GM23338 (cell line): ENCODE results near the gene PCSK4. TPM values are rescaled to one million over a fixed set of nuclear protein-coding genes. Genes with fewer than 3 reads are reported as not detected.

Experiments used
- ATAC-seq: fragments of 200-7000 bp; cut with Tn5 transposase; 3 replicates; pipeline ENCODE4 v1.9.1; 2020
- DNase-seq: peaks from one replicate; pipeline ENCODE4 v3.0.0-alpha.2; 2015; ENCODE audit warnings: low spot score
- H2AFZ ChIP-seq: fragments of 200-600 bp; sonication (generic); 2 replicates; pipeline ENCODE4 v1.8.0; 2016; ENCODE audit warnings: antibody characterized with exemption, mild to moderate bottlenecking, moderate library complexity
- H3F3A ChIP-seq: fragments of 200-600 bp; sonication (generic); replicated peaks from 2 replicates; pipeline ENCODE4 v1.8.0; 2017; ENCODE audit warnings: antibody characterized with exemption, mixed run types, low read depth
- H3K27ac ChIP-seq: fragments of 200-600 bp; sonication (generic); 2 replicates; pipeline ENCODE4 v1.6.1; 2016; ENCODE audit warnings: low read depth
- H3K27me3 ChIP-seq: fragments of 200-600 bp; sonication (generic); 2 replicates; pipeline ENCODE4 v1.8.0; 2016; ENCODE audit warnings: mild to moderate bottlenecking, mixed run types, moderate library complexity; ENCODE audit not compliant: insufficient read depth
- H3K36me3 ChIP-seq: fragments of 200-600 bp; sonication (generic); 2 replicates; pipeline ENCODE4 v1.8.0; 2016; ENCODE audit warnings: mild to moderate bottlenecking; ENCODE audit not compliant: insufficient read depth
- H3K4me1 ChIP-seq: fragments of 200-600 bp; sonication (generic); 2 replicates; pipeline ENCODE4 v1.8.0; 2016; ENCODE audit warnings: mild to moderate bottlenecking, moderate library complexity; ENCODE audit not compliant: insufficient read depth
- H3K4me2 ChIP-seq: fragments of 200-600 bp; sonication (generic); 2 replicates; pipeline ENCODE4 v1.7.1; 2017; ENCODE audit warnings: mixed run types
- H3K4me3 ChIP-seq: fragments of 200-600 bp; sonication (generic); 2 replicates; pipeline ENCODE4 v1.6.1; 2016; ENCODE audit warnings: mixed run types
- H3K79me2 ChIP-seq: fragments of 200-600 bp; sonication (generic); replicated peaks from 2 replicates; pipeline ENCODE4 v1.8.0; 2017; ENCODE audit warnings: mild to moderate bottlenecking; ENCODE audit not compliant: insufficient read depth
- H3K9me2 ChIP-seq: fragments of 200-600 bp; sonication (generic); 2 replicates; pipeline ENCODE4 v1.8.0; 2017; ENCODE audit not compliant: insufficient read depth
- H4K20me1 ChIP-seq: fragments of 200-600 bp; sonication (generic); replicated peaks from 2 replicates; pipeline ENCODE4 v1.8.0; 2017; ENCODE audit warnings: mild to moderate bottlenecking; ENCODE audit not compliant: insufficient read depth
- H3K27ac Mint-ChIP-seq: 2 replicates; pipeline ENCODE4 v1.8.0; 2020; ENCODE audit warnings: inconsistent platforms, mild to moderate bottlenecking, moderate library complexity, mixed read lengths
- H3K27me3 Mint-ChIP-seq: 3 replicates; pipeline ENCODE4 v1.8.0; 2022; ENCODE audit warnings: low read depth, mild to moderate bottlenecking, moderate library complexity, mixed read lengths, inconsistent platforms; ENCODE audit not compliant: insufficient read depth, poor library complexity
- H3K36me3 Mint-ChIP-seq: 3 replicates; pipeline ENCODE4 v1.8.0; 2021; ENCODE audit warnings: low read depth, mild to moderate bottlenecking, inconsistent platforms, moderate library complexity, mixed read lengths
- H3K4me1 Mint-ChIP-seq: 3 replicates; pipeline ENCODE4 v1.8.0; 2020; ENCODE audit warnings: mild to moderate bottlenecking, inconsistent platforms, mixed read lengths
- H3K4me3 Mint-ChIP-seq: 3 replicates; pipeline ENCODE4 v1.8.0; 2021; ENCODE audit warnings: moderate library complexity, mild to moderate bottlenecking, inconsistent platforms, mixed read lengths
- H3K9me3 Mint-ChIP-seq: 3 replicates; pipeline ENCODE4 v1.8.0; 2020; ENCODE audit warnings: moderate library complexity, mild to moderate bottlenecking, inconsistent platforms, mixed read lengths
- CREB1 ChIP-seq: fragments of 250-450 bp; sonication (Bioruptor Pico); IDR thresholded peaks from 2 replicates; pipeline ENCODE4 v1.5.0; 2020; ENCODE audit warnings: low read depth, mild to moderate bottlenecking, moderate library complexity
- EZH2 ChIP-seq: fragments of 200-600 bp; sonication (generic); IDR thresholded peaks from one replicate; pipeline ENCODE4 v1.8.0; 2017; ENCODE audit warnings: antibody characterized with exemption, mild to moderate bottlenecking, low read depth; ENCODE audit not compliant: unreplicated experiment
- EZH2phosphoT487 ChIP-seq: fragments of 200-600 bp; sonication (generic); IDR thresholded peaks from one replicate; pipeline ENCODE4 v1.8.1; 2018; ENCODE audit warnings: antibody characterized with exemption; ENCODE audit not compliant: unreplicated experiment
- JUNB ChIP-seq: IDR thresholded peaks from one replicate; pipeline ENCODE4 v1.6.1; 2016; ENCODE audit warnings: antibody characterized with exemption; ENCODE audit not compliant: unreplicated experiment
- NANOG ChIP-seq: IDR thresholded peaks from 2 replicates; pipeline ENCODE4 v1.6.1; 2016; ENCODE audit warnings: antibody characterized with exemption, borderline replicate concordance
- POLR2AphosphoS5 ChIP-seq: IDR thresholded peaks from 2 replicates; pipeline ENCODE4 v1.6.1; 2016; ENCODE audit warnings: antibody characterized with exemption, low read depth
- STAT1 ChIP-seq: IDR thresholded peaks from one replicate; pipeline ENCODE4 v1.6.1; 2016; ENCODE audit warnings: antibody characterized with exemption; ENCODE audit not compliant: unreplicated experiment
- ZNF114 ChIP-seq: fragments of 250-450 bp; sonication (Bioruptor Pico); IDR thresholded peaks from 2 replicates; pipeline ENCODE4 v1.5.0; 2020; ENCODE audit warnings: mild to moderate bottlenecking, moderate library complexity
- ZNF331 ChIP-seq: fragments of 250-450 bp; sonication (Bioruptor Pico); IDR thresholded peaks from 2 replicates; pipeline ENCODE4 v1.5.0; 2020; ENCODE audit warnings: low read depth, mild to moderate bottlenecking, moderate library complexity
- polyA plus RNA-seq: library from polyadenylated mRNA; unstranded; fragments of >200 nt; fragmentation: Nextera tagmentation; extraction: Ambion mirVana; gene quantifications from 2 replicates; pipeline ENCODE4 v1.2.1, GENCODE V29; 2016
- total RNA-seq: library from RNA; depleted of rRNA; stranded (reverse); fragments of >200 nt; shearing (Covaris generic); gene quantifications from 2 replicates; pipeline ENCODE4 v1.2.3, GENCODE V29; 2014
- TF ChIP-seq, protein P1 (sequence below), 2 experiments: fragments of 200-600 bp in 1 of 2; sonication (generic) in 1 of 2; conservative IDR thresholded peaks; 2 replicates each; pipeline versions ENCODE4 v1.5.1 to v1.6.1; 2016 to 2017; ENCODE audit warnings: antibody characterized with exemption in 2 of 2, low read depth in 2 of 2, mild to moderate bottlenecking in 2 of 2, moderate library complexity in 1 of 2
- TF ChIP-seq, protein P2 (sequence below): fragments of 250-450 bp; sonication (Bioruptor Pico); IDR thresholded peaks from 2 replicates; pipeline ENCODE4 v1.5.0; 2020; ENCODE audit warnings: mild to moderate bottlenecking, moderate library complexity
- TF ChIP-seq, protein P3 (sequence below): IDR thresholded peaks from 2 replicates; pipeline ENCODE4 v1.6.1; 2016; ENCODE audit warnings: antibody characterized with exemption

Gene PCSK4
- total and polyA plus RNA-seq, 2 experiments from 2014 or later: 3.8 to 15.1 TPM

DNA sequence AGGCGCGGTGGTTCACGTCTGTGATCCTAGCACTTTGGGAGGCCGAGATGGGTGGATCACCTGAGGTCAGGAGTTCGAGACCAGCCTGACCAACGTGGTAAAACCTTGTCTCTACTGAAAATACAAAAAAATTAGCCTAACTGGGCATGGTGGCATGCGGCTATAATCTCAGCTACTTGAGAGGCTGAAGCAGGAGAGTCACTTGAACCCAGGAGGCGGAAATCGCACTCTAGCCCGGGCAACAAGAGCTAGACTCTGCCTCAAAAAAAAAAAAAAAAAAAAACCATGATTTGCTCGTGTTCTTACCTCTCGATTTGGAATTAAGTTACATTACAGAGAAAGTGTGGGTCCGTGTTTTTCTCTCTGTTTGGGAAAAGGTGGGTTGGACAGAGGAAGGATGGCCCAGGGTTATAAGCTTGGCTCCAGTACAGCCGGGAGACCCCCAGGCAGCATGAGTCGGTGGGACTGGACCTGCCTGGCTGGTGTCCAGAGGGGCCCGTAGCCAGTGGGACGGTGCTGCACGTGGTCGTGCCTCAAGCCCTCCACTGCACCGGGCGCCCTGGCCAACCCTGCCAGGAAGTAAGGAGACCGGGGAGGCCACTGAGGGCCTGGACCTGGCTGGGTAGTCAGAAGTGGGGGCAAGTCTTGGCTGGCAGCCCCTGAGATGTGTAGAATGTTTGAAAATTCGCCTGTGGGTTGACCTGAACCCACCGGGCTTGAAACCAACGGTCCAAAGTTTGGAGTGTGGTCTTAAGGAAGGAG, 48.3 kb downstream of the PCSK4 start:
- Histone ChIP-seq H4K20me1 (peaks cover 29% of the 10 kb centered on the region), H3K27me3 (peaks cover 8% of the 10 kb centered on the region), H3K36me3 (peaks cover 24% of the 10 kb centered on the region), H3K4me2 (no peak overlapping the region), H3F3A (peaks cover 69% of the 10 kb centered on the region), H3K27ac (peak overlapping the region; percentile 72; the same call in 1 of the 2 replicates), H3K4me3 (no peak overlapping the region), H3K4me1 (peaks cover 16% of the 10 kb centered on the region; the same call in 1 of the 2 replicates), H2AFZ (no peak overlapping the region), H3K79me2 (peaks cover 24% of the 10 kb centered on the region), H3K9me2 (no peaks in the 10 kb centered on the region)
- Mint-ChIP-seq H3K9me3 (no peaks in the 10 kb centered on the region), H3K27me3 (peaks cover 39% of the 10 kb centered on the region), H3K27ac (0 out of 2 replicates have a peak overlapping the region, but pooled peaks have one; percentile 23), H3K36me3 (peaks cover 47% of the 10 kb centered on the region), H3K4me3 (peak overlapping the region; percentile 97), H3K4me1 (peaks cover 20% of the 10 kb centered on the region)
- ATAC-seq (no peak), DNase-seq (no peak)
- no peak for TF ChIP-seq ZNF114 (CRISPR knock-in tag)
- no peak for TF ChIP-seq EZH2
- TF ChIP-seq STAT1: no peak
- TF ChIP-seq POLR2AphosphoS5: no peak
- no peak for TF ChIP-seq EZH2phosphoT487
- no peak for TF ChIP-seq CREB1
- TF ChIP-seq JUNB: no peak
- TF ChIP-seq, protein P1, sequence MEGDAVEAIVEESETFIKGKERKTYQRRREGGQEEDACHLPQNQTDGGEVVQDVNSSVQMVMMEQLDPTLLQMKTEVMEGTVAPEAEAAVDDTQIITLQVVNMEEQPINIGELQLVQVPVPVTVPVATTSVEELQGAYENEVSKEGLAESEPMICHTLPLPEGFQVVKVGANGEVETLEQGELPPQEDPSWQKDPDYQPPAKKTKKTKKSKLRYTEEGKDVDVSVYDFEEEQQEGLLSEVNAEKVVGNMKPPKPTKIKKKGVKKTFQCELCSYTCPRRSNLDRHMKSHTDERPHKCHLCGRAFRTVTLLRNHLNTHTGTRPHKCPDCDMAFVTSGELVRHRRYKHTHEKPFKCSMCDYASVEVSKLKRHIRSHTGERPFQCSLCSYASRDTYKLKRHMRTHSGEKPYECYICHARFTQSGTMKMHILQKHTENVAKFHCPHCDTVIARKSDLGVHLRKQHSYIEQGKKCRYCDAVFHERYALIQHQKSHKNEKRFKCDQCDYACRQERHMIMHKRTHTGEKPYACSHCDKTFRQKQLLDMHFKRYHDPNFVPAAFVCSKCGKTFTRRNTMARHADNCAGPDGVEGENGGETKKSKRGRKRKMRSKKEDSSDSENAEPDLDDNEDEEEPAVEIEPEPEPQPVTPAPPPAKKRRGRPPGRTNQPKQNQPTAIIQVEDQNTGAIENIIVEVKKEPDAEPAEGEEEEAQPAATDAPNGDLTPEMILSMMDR (conservative IDR thresholded peaks at IDR 0.05; ENCODE audit: low read depth in 2 of 2): no peak
- no peak for TF ChIP-seq ZNF331 (CRISPR knock-in tag)
- TF ChIP-seq, protein P2, sequence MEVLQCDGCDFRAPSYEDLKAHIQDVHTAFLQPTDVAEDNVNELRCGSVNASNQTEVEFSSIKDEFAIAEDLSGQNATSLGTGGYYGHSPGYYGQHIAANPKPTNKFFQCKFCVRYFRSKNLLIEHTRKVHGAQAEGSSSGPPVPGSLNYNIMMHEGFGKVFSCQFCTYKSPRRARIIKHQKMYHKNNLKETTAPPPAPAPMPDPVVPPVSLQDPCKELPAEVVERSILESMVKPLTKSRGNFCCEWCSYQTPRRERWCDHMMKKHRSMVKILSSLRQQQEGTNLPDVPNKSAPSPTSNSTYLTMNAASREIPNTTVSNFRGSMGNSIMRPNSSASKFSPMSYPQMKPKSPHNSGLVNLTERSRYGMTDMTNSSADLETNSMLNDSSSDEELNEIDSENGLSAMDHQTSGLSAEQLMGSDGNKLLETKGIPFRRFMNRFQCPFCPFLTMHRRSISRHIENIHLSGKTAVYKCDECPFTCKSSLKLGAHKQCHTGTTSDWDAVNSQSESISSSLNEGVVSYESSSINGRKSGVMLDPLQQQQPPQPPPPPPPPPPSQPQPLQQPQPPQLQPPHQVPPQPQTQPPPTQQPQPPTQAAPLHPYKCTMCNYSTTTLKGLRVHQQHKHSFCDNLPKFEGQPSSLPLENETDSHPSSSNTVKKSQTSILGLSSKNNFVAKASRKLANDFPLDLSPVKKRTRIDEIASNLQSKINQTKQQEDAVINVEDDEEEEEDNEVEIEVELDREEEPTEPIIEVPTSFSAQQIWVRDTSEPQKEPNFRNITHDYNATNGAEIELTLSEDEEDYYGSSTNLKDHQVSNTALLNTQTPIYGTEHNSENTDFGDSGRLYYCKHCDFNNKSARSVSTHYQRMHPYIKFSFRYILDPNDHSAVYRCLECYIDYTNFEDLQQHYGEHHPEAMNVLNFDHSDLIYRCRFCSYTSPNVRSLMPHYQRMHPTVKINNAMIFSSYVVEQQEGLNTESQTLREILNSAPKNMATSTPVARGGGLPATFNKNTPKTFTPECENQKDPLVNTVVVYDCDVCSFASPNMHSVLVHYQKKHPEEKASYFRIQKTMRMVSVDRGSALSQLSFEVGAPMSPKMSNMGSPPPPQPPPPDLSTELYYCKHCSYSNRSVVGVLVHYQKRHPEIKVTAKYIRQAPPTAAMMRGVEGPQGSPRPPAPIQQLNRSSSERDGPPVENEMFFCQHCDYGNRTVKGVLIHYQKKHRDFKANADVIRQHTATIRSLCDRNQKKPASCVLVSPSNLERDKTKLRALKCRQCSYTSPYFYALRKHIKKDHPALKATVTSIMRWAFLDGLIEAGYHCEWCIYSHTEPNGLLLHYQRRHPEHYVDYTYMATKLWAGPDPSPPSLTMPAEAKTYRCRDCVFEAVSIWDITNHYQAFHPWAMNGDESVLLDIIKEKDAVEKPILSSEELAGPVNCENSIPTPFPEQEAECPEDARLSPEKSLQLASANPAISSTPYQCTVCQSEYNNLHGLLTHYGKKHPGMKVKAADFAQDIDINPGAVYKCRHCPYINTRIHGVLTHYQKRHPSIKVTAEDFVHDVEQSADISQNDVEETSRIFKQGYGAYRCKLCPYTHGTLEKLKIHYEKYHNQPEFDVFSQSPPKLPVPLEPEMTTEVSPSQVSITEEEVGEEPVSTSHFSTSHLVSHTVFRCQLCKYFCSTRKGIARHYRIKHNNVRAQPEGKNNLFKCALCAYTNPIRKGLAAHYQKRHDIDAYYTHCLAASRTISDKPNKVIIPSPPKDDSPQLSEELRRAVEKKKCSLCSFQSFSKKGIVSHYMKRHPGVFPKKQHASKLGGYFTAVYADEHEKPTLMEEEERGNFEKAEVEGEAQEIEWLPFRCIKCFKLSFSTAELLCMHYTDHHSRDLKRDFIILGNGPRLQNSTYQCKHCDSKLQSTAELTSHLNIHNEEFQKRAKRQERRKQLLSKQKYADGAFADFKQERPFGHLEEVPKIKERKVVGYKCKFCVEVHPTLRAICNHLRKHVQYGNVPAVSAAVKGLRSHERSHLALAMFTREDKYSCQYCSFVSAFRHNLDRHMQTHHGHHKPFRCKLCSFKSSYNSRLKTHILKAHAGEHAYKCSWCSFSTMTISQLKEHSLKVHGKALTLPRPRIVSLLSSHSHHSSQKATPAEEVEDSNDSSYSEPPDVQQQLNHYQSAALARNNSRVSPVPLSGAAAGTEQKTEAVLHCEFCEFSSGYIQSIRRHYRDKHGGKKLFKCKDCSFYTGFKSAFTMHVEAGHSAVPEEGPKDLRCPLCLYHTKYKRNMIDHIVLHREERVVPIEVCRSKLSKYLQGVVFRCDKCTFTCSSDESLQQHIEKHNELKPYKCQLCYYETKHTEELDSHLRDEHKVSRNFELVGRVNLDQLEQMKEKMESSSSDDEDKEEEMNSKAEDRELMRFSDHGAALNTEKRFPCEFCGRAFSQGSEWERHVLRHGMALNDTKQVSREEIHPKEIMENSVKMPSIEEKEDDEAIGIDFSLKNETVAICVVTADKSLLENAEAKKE (CRISPR knock-in tag): no peak
- TF ChIP-seq, protein P3, sequence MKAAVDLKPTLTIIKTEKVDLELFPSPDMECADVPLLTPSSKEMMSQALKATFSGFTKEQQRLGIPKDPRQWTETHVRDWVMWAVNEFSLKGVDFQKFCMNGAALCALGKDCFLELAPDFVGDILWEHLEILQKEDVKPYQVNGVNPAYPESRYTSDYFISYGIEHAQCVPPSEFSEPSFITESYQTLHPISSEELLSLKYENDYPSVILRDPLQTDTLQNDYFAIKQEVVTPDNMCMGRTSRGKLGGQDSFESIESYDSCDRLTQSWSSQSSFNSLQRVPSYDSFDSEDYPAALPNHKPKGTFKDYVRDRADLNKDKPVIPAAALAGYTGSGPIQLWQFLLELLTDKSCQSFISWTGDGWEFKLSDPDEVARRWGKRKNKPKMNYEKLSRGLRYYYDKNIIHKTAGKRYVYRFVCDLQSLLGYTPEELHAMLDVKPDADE: no peak
- TF ChIP-seq NANOG: no peak
